Non-pigmented ciliary epithelial cell (primary cell): ENCODE measurements around the gene MACROH2A2.

Experiments used
- DNase-seq: peaks from one replicate; pipeline ENCODE4 v3.0.0-alpha.2; 2010; ENCODE audit warnings: low read depth

Gene MACROH2A2

DNA sequence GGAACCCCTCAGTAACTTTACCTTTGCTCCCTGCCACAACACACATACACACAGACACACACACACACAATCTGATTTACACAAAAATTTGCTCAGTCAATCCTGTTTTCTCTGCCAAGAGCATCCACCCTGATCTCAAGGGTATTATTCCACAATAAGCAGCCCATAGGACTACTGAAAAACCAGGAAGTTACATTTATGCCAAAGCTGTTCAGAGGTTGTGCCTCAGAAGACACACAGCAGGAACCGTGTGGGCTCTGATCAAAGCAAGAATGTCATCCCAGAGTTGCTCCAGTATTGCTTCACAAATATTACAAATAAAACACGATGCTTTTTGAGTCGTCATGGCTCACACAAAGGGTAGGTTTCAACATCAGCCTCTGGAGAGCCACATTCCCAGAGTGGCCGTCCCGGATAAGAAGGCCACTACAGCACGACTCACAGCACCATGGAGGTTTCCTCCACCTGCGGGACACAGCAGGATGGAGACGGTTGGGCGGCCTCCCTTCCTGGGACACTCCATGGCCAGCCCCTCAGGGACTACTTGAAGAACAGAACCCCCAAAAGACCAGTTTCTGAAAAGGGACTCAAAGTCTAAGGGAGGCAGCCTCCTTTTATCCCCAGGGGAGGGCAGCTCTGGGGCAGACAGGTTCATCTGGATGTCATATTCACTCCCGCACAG is 78.4 kb downstream of the MACROH2A2 start:
- no peak for DNase-seq

DNA sequence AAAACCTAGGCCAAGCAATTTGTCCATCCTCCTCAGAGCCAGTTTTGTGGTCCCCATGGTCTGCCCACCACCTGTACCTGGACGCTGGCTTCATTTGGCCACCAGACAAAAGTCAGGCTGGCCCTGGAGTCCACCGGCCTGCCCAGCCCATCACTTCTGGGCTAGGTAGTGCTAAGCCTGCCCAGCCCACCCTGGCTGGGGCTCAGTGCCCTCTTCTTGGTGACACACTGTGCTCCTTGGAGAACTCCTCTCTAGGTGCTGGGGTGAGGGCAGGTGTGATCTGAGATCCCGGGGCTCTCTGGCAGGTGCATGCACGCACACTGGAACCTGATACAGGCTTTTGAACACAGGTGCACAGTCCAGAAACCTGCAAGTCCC is 78.9 kb downstream of the MACROH2A2 start:
- no peak for DNase-seq

DNA sequence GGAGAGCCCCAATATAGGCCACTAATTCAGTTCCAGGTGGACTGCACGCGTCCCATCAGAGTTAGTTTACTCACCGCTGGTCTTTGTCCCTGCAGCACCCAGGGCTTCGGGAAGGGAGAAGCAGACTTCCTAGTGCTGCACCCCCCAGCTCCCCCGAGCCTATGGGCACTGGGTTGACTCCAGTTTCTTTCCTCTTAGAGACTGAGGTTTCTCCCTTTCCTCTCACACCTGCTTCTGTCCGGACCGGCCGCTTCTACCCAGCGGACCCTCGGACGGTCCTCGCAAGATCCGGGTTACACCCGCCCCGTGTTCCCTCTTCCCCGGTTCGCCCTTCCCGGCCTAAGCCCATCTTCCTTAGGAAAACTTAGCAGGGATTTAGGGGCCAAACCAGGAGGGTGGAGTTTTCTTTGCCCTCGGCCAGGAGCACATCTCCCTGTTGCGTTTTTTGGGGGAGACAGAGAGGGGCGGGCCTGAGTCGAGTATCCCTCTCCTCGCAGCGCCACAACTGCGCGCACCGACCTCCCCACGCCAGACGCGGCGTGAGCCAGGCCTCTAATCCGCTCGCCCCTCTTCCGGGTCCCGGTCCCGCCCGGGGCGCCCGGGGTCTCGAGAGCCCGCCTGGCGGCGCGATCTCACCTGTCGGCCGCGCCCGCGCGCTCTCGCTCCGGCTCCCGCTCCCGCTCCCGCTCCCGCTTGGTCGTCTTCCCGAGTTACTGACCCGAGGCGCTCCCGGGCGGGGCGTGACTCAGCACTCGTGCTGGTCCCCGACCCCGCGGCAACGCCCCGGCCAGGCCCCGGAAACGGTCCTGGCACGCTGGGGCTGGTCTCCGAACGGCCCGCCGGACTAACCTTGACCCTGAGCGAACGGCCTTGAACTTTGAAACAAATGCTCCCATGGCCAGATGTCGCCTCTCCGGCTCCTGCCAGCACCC is 79.7 kb downstream of the MACROH2A2 start, which contains the start of gene AIFM2:
TSS of gene AIFM2 (minus strand) at position 728 of the 932 bp plus-strand sequence. CDS start 8,741 bp downstream, outside the sequence.
- no peak for DNase-seq

DNA sequence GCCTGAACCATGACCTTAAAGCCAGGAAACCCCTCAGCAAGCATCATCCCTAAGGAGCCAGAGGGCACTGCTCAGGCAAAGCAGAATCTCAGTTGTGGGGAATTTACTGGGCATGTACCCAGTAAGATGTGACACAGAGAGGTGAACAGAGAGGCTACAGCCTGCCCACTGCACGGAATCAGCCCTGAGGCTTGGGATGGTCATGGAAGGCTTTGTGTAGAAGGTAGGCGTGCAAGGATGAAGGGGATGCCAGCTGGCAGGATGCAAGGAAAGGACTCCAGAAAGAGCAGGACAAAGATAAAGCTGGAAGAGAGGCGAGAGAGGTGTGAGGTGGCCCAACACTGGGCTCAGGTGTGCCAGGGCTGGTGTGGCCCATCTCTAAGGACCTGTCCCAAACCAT is 82.4 kb downstream of the MACROH2A2 start:
- DNase-seq = no peak

DNA sequence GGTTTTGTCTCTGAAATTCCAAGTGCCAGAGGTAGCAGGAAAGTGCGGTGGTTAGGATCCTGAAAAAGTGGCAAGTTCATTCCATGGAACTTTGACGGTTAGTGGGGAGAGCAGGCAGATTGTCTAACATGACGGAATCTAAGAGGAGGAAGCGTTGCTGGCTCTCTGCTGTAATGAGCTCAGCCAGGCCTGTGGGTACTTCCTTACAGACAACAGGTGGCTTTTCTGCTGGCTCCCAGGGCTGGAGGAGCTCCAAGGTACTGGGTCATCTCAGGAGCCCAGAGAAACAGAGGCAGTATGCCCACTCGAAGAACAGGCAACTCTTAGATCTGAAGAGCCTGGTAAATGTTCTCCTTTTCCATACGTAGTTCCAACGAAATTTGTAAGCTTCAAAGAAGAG is 83.0 kb downstream of the MACROH2A2 start:
- DNase-seq = no peak

DNA sequence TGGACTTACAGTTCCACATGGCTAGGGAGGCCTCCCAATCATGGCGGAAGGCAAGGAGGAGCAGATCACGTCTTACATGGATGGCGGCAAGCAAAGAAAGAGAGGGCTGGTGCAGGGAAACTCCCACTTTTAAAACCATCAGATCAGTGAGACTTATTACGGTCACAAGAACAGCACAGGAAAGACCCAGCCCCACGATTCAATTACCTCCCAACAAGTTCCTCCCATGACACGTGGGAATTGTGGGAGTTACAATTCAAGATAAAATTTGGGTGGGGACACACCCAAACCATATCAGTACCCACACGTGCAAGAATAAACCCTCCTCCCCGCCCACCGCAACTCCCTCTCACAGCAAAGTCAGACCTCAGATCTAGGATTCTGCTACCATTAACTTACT is 84.5 kb downstream of the MACROH2A2 start:
- no peak for DNase-seq

DNA sequence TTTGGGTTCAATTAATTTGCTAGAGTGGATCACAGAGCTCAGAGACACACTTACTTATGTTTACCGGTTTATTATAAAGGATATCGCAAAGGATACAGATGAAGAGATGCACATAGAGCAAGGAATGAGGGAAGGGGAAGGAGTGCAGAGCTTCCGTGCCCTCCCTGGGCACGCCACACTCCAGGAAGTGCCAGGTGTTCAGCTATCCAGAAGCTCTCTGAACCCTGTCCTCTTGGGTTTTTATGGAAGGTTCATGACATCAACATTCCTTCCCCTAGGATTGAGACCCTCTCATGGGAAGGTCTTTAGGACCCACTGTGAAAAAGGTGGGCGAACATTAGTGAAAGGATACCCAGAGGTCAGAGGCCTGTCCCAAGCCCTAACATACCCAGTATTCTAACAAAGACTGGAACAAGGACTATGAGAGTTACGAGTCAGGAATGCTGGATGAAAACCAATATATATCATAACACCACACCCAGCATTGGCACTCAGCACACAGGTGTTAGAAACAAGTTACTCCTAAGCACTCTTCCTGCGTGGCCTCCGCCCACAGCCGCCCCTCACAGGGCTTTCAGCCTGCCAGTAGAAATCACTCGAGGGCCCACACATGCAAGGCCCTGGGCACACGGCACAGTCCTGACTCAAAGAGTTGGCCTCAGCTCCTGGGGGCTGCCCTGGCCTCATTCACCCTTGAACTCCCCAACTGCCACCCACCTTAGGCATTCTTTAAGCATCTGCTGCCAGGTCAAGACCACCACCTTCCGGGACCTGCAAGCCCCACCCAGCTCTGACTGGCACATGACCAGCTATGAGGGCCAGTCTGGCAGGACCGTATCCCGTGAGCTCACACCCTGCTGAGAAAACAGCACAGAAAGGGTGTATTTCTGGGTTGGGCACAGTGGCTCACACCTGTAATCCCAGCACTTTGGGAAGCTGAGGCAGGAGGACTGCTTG is 85.6 kb downstream of the MACROH2A2 start:
- no peak for DNase-seq

DNA sequence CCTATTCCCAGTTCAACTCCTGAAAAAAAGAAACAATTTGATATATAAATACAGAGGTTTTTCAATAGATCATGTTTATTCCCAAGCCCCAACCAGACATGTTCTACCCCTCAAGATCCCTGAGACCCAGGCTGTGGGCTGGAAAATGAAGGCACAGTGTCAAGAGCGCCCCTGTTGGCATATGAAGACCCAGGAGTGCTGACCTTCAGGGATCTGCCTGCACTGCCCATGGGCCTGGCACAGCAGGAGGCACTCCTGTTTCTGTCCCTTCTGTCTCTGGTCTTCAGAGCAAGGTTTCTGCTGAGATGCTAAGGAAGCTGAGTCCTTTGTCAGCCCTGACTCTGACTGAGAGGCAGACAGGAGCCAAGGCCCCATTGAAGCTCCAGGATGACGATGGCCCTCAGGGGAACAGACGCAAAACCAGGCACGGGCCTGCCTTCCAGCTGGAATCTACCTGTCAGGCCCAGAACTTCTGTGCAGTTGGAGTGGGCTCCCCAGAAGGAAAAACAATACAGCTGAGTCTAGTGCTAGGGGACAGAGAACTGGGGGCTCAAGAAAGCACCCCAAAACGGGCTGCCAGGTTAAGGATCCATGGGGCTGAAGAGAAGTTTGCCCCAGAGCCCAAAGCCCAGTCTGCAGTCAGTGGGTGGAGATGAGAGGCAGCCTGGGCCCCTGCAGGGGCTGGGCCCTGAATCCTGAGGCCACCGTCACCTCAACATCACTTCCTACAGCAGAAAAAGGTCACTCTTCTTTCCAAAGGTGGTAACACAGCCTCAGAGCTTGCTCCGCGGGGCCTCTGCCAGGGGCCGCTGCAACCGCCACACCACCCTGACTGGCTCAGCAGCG is 86.7 kb downstream of the MACROH2A2 start:
- no peak for DNase-seq

DNA sequence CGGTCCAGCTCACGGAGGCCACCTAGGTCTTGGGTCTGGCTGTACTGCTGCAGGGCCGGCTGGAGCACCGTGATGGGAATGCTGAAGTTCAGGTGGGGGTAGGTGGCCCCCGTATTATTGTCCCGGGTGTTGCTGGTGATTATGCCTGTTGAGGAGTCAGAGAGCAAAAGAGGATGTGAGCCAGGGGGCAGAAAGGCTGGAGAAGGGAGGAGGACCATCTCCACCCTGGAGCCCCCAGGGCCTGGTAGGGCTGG is 87.3 kb downstream of the MACROH2A2 start:
- DNase-seq = no peak

DNA sequence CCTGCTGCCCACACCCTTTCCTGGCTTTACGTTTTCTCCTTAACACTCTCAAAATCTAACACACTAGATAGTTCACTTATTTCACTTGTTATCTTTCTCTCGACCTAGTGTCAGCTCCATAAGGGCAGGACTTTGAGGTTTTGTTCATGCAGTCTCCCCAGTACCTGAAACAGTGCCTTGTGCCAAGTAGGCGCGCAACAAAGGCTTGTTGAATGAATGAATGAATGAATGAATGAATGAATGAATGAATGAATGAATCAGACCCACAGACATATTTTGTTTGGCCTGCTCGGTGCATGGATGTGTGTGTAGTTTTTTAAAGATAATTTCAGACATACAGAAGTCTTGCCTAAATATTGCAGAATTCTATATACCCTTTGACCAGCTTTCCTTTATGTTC is 87.7 kb downstream of the MACROH2A2 start:
- DNase-seq = no peak

DNA sequence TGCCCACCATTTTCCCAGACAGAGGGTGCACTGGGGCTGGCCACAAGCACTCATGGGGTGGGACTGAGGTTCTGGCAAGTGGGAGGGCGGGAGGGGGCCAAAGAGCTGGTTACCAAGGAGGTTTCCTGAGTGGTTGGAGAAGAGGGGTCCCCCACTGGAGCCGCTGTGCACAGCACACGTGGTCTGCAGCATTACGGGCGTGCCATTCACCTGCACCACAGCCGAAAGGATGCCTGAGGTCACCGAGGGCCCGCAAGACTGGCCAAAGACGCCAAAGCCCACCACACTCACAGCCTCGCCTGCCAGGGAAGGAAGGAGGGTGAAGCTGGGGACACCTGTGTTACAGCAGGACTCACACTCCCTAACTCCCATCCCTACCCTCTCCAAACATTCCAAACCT is 89.9 kb downstream of the MACROH2A2 start:
- DNase-seq = no peak

DNA sequence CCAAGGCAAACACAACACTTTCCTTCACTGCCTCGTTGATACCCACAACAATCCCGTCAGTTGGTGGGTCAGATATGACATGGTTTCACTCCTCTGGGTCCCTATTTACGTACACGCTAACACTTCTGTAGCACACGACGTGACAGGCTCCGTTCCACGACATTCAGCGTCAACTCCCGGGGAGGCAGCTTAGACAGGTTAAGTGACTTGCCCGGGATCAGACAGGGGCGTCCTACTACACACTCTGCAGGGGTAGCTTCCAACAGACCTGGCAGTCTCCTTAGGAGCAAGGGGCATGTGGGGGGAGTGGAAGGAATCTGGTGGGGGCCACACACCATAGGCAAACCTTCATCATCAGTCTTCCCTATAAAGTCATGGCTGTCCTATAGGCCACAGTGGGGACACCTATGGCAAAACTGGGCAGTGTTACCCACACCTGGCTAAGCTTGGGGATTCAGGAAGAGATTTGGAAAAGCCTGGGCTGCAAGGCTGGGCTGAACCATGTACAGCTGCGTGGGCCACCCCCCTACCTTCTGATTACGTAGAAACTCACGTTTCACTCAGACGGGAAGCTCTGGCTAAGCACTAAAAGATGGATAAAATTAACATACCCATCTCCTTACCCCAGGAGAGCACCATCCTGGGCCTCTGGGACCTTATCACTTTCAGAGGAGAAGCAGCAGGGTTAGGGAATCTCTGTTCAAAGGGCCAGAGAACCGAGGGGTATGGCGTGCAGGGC is 91.9 kb downstream of the MACROH2A2 start:
- DNase-seq = no peak

DNA sequence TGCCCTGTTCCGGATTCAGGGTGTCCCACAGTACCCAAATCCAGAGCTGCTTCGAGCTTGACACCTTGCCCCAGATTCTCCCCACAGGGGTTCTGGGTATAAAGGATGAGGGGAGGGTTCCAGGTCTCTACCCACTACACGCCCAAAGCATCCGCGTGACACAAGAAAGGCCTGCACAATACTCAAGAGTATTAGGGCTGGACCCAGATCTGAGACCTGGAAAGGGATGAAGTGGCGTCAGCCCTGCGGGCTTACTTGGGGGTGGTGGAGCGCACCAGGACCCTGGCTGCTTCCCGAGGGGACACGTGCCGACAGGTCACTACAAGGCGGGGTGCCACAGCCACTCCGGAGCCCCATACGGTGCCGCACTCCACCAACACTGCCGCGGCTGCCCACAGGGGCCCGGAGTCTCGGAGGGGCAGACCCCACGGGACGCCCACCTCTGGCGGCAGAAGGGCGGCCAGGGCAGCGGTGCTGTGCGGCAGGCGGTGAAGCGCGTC is 92.6 kb downstream of the MACROH2A2 start:
- DNase-seq = no peak

DNA sequence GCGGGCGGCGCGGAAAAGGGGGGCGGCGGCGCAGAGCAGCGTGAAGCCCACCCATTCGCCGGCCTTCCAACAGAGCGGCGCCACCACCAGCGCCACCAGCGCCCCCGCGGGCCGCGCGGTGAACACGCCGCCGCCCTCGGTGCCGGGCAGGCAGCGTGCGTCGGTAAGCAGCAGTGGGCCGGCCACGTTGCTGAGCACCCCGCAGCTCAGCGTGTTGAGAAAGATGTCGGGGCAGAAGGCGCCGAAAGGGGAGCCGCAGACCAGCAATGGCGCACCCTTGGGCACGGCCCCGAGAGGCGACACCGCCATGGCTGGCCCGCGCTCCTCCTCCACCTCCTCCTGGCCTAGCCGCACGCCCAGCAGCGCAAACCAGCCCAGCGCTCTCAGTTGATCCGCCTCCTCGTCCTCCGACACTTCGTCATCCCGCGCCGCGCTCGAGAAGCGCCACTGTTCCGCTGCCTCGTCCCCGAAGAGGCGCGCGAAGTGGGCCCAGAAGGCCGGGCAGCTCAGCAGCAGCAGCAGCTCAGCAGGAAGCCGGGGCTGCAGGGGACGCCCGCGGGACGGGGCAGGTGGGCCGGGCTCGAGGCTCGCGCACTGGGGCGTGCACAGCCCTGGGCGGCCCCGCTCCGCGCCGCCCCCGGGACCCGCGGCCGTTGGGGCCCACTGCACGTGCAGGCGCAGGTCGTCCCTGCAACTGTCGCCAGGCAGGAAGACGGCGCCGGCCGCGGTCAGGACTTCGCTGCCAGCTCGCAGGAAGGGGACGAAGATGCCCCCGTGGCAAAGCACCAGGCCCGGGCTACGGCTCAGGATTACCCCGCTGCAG is 93.2 kb downstream of the MACROH2A2 start:
- no peak for DNase-seq

DNA sequence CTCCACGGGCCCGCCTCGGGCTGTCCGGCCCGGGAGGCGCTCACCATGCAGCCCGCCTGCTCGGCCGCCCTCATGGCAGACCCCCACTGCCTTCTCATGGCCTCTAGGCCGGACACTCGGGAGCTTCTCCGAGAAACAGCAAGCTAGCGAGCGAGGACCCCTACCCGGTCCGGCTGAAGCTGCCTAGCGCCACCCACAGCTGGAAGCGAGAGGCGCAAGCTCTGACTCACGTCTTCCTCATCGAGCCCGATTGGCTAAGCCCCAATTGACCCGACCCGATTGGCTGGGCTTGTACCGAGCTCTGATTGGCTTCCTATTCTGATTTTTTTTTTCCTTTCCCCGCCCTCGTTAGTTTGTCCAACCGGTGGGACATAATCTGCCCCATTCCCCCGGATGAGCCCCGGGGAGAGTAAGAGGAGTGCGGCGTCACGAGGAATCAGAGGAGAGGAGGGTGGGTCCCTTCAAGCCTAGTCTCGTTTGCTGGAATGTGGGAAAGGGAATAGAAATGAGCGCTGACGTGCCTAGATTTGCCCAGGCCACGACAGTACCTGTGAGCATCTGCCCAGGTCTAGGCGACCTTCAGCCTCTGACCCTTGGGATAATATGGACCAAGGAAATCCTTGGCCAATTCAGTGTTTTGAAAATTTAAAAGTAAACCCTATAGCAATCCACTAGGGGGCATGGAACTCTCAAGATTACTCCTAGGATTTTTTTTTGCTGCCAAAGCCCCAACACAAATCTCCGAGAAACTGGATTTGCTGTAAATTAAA is 94.0 kb downstream of the MACROH2A2 start, which contains the start of gene TYSND1:
TSS of gene TYSND1 (minus strand) at position 212 of the 770 bp plus-strand sequence. CDS start at position 98, 114 bp downstream.
- peak; percentile 91 for DNase-seq

DNA sequence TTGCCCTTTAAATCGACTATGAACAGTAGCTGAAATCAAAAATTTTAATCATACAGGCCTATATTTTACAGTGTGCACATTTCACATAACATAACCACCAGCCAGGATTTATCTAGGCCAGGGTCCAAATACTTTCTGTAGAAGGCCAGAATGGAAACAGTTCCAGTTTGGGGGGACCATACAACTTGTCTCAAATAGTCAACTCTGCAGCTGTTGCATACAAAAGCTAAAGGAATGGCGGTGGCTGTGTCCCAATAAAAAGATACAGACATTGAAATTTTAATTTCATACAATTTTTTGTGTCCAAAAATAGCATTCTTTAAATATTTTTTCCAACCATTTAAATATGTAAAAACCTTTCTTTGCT is 94.6 kb downstream of the MACROH2A2 start:
- DNase-seq = no peak

DNA sequence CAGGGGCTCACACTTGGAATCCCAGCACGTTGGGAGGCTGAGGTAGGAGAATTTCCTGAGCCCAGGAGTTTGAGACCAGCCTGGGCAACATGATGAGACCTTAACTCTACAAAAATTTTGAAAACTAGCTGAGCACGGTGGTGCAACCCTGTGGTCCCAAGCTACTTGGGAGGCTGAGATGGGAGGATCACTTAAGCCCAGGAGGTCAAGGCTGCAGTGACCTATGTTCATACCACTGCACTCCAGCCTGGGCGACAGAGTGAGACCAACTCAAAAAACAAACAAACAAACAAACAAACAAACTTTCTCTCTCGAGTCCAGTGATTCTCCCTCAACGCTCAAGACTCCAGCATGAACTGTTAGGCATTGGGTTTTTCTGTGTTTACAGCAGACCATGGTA is 95.9 kb downstream of the MACROH2A2 start:
- DNase-seq = no peak

DNA sequence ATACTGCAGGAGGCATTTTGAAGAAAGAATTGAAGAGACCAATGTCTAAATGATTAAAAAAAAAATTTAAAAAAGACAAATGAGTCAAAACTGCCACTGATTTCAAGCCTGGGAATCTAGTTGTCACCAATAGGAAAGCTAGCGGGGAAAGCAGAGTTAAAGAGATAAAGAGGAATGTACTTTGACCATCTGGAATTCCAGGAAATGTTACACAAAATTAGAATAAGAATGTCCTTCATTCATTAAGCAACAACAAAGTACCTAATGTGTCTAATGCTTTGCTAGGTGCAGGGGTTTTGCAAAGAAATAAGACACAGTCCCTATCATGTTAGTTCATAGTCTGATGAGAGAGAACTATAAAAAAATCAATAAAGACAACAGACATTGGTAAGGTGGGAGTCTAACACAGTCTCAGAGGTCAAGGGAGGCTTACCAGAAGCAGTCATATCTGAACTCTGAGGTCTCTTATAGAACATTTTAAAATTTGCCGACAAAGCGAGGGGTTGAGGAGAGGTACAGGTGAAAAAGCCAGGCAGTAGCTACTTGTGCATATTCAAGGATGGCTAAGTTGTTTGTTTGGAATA is 102.7 kb downstream of the MACROH2A2 start:
- DNase-seq = no peak
